Stomach (tissue), 4 donors: ENCODE results near the gene HYAL1.

Source experiments
- EP300 ChIP-seq: sonication (generic); formaldehyde crosslinking; IDR thresholded peaks from one replicate; pipeline ENCODE4 v1.6.1; 2017; ENCODE audit warnings: antibody characterized with exemption
- POLR2A ChIP-seq, 4 donors: fragments of 450-650 bp; IDR thresholded peaks; one replicate each; pipeline ENCODE4 v1.6.1; 2016; ENCODE audit warnings: antibody characterized with exemption in 4 of 4, control low read depth in 2 of 4, mild to moderate bottlenecking in 1 of 4, moderate library complexity in 1 of 4
- POLR2AphosphoS5 ChIP-seq, 3 donors: sonication (generic); formaldehyde crosslinking; IDR thresholded peaks; one replicate each; pipeline ENCODE4 v1.6.1; 2016; ENCODE audit warnings: antibody characterized with exemption in 3 of 3
- TF ChIP-seq, protein P1 (sequence below), 7 experiments: fragments of 450-650 bp in 4 of 7; fragments of 200-600 bp in 3 of 7; sonication (generic) in 3 of 7; IDR thresholded peaks; one replicate each; pipeline ENCODE4 v1.5.1; 2016 to 2019; ENCODE audit warnings: antibody characterized with exemption in 7 of 7, control low read depth in 2 of 7, mild to moderate bottlenecking in 1 of 7

DNA sequence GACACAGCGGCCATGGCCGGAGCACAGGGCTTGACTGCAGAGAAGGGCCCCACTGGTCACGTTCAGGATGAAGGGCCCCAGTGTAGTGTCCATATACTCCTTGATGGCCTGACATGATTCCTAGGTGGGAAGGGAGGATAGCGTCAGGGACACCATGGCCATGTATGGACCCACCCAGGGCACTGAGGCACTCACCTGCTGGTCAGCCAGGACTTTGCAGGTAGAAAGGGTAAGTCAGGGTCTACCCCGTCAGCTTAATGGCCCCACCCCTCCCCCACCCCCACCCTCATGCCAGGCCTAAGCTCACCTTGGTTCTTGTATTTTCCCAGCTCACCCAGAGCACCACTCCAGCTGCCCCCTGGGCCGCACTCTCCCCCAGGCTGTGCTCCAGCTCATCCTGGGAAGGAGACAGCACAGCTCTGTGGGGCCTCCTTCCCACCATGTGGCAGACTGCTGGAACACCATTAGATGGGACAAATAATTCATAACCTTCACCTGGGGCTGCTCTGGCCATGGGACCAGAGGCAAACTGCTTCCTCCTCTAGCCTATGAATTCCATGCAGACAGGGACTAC is 2.6 kb downstream of the HYAL1 start:
- TF ChIP-seq, protein P1, sequence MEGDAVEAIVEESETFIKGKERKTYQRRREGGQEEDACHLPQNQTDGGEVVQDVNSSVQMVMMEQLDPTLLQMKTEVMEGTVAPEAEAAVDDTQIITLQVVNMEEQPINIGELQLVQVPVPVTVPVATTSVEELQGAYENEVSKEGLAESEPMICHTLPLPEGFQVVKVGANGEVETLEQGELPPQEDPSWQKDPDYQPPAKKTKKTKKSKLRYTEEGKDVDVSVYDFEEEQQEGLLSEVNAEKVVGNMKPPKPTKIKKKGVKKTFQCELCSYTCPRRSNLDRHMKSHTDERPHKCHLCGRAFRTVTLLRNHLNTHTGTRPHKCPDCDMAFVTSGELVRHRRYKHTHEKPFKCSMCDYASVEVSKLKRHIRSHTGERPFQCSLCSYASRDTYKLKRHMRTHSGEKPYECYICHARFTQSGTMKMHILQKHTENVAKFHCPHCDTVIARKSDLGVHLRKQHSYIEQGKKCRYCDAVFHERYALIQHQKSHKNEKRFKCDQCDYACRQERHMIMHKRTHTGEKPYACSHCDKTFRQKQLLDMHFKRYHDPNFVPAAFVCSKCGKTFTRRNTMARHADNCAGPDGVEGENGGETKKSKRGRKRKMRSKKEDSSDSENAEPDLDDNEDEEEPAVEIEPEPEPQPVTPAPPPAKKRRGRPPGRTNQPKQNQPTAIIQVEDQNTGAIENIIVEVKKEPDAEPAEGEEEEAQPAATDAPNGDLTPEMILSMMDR (IDR thresholded peaks at IDR 0.05), result no peak
- no peak for TF ChIP-seq POLR2A (IDR thresholded peaks at IDR 0.05)
- TF ChIP-seq EP300, result no peak
- no peak for TF ChIP-seq POLR2AphosphoS5 (IDR thresholded peaks at IDR 0.05)
